Esophagus mucosa (tissue), 1 donor: ENCODE results near the gene RBMS3. TPM values are rescaled to one million over a fixed set of nuclear protein-coding genes. Genes with fewer than 3 reads are reported as not detected.
"Not testable (repeated sequence)": the region's sequence is repeated elsewhere in the genome, so short reads cannot be mapped to it uniquely, and the experiment has no call there.

Source experiments
- ATAC-seq: fragments of 200-7000 bp; cut with Tn5 transposase; one replicate; pipeline ENCODE4 v1.9.1; 2020
- total RNA-seq: library from RNA; stranded (reverse); gene quantifications from one replicate; pipeline ENCODE4 v1.2.4, GENCODE V29; 2023
- donor health status: DM: yes; HTN: yes; CAD: no.

RBMS3 gene
- total RNA-seq, 1 donor from 2014 or later, result 3.4 TPM

GRCh38 chr3:30042916-30043555 lies 762.2 kb downstream of the RBMS3 start:
- ATAC-seq, result no peak

GRCh38 chr3:30044515-30044914 lies 763.6 kb downstream of the RBMS3 start:
- no peak for ATAC-seq

- ATAC-seq, result no peak
These were observed 767.6 kb downstream of the RBMS3 start for GRCh38 chr3:30048431-30048830.

GRCh38 chr3:30050116-30050515 lies 769.2 kb downstream of the RBMS3 start:
- ATAC-seq, result not testable (repeated sequence)

- ATAC-seq, result no peak
These were observed 778.4 kb downstream of the RBMS3 start for GRCh38 chr3:30059240-30059639.
